Left lung (tissue), 10 donors: ENCODE results near the gene MICA. TPM values are rescaled to one million over a fixed set of nuclear protein-coding genes. Genes with fewer than 3 reads are reported as not detected.
A peak's percentile ranks its signal among the peaks of the same experiment; 100 is the strongest.
"Not testable (repeated sequence)": the region's sequence is repeated elsewhere in the genome, so short reads cannot be mapped to it uniquely, and the experiment has no call there.

ENCODE experiments used
- ATAC-seq: fragments of 200-7000 bp; cut with Tn5 transposase; one replicate; pipeline ENCODE4 v1.9.1; 2020; ENCODE audit warnings: moderate library complexity
- DNase-seq, 4 donors: peaks; one replicate each; pipeline ENCODE4 v3.0.0-alpha.2; 2013 to 2020
- H3K27ac ChIP-seq, 2 donors: fragments of 200-600 bp; sonication (generic) in 1 of 2; one replicate each; pipeline versions ENCODE4 v1.5.0 to v1.8.0; 2020 to 2021
- H3K27me3 ChIP-seq, 2 donors: fragments of 200-600 bp; sonication (generic) in 1 of 2; one replicate each; pipeline versions ENCODE4 v1.5.0 to v1.8.0; 2020 to 2021
- H3K36me3 ChIP-seq, 2 donors: fragments of 200-600 bp; sonication (generic) in 1 of 2; one replicate each; pipeline versions ENCODE4 v1.5.0 to v1.8.0; 2020 to 2021
- H3K4me1 ChIP-seq, 2 donors: fragments of 200-600 bp; one replicate each; pipeline ENCODE4 v1.8.0; 2021
- H3K4me3 ChIP-seq, 2 donors: fragments of 200-600 bp; sonication (generic) in 1 of 2; one replicate each; pipeline versions ENCODE4 v1.5.0 to v1.8.0; 2020 to 2021; ENCODE audit warnings: mild to moderate bottlenecking in 1 of 2
- H3K9me3 ChIP-seq, 2 donors: fragments of 200-600 bp; sonication (generic) in 1 of 2; one replicate each; pipeline versions ENCODE4 v1.5.0 to v1.8.0; 2020 to 2021
- CTCF ChIP-seq, 2 donors: fragments of 200-600 bp; sonication (generic) in 1 of 2; IDR thresholded peaks; one replicate each; pipeline versions ENCODE4 v1.5.0 to v1.8.0; 2021; ENCODE audit warnings: antibody characterized with exemption in 2 of 2
- intact Hi-C, 2 donors: fragments of 100-400 bp; cut with DNase I; formaldehyde crosslinking; loops; one replicate each; pipeline versions ENCODE4 v1.11.2 to v1.14.2; 2022
- polyA plus RNA-seq, 6 donors: library from polyadenylated mRNA; unstranded; fragments of 120-200 nt; gene quantifications; one replicate each; pipeline ENCODE4 v1.2.1, GENCODE V29; 2013; ENCODE audit not compliant: insufficient read length in 6 of 6
- total RNA-seq, 2 donors: library from RNA; stranded (reverse); fragmentation: NEBNext Ultra II Directional; extraction: Animal tissue kit (Norgen Biotek cat#: 25700); gene quantifications; one replicate each; pipeline ENCODE4 v1.2.1, GENCODE V29; 2021
- donor health status: DM: no; HTN: yes; CAD: no.
- donor health status: DM: no; HTN: no; CAD: no.

MICA gene
- total and polyA plus RNA-seq, 8 donors: 10.2 to 30.1 (median 15.6) TPM

- H3K4me1 ChIP-seq: peaks cover 0 to 2% of the 10 kb centered on the region in 2 donors
- no peaks in the 10 kb centered on the region for H3K27me3 ChIP-seq
- H3K27ac ChIP-seq: no peak overlapping the region
- DNase-seq (no peak), ATAC-seq (peak; percentile 34)
- H3K36me3 ChIP-seq: no peaks in the 10 kb centered on the region
- no peak for TF ChIP-seq CTCF (IDR thresholded peaks at IDR 0.05)
- H3K4me3 ChIP-seq: no peak overlapping the region
- intact Hi-C loops: no loop called here
- no peaks in the 10 kb centered on the region for H3K9me3 ChIP-seq
These were observed 16.4 kb upstream of the MICA start for GRCh38 chr6:31386977-31387376.

GRCh38 chr6:31388916-31389801 is 14.2 kb upstream of the MICA start:
- peak; percentile 40 for ATAC-seq
- H3K27ac ChIP-seq, H3K9me3 ChIP-seq, H3K4me1 ChIP-seq, H3K36me3 ChIP-seq, H3K4me3 ChIP-seq, DNase-seq, H3K27me3 ChIP-seq, intact Hi-C loops: not testable (repeated sequence)

- H3K4me1 ChIP-seq, H3K27ac ChIP-seq, intact Hi-C loops, H3K4me3 ChIP-seq, H3K9me3 ChIP-seq, H3K36me3 ChIP-seq, ATAC-seq, H3K27me3 ChIP-seq, DNase-seq: not testable (repeated sequence)
These were observed 13.6 kb upstream of the MICA start for GRCh38 chr6:31389802-31390132.

GRCh38 chr6:31393932-31394331 is 9.5 kb upstream of the MICA start:
- H3K9me3 ChIP-seq: no peaks in the 10 kb centered on the region
- intact Hi-C loops: no loop called here

GRCh38 chr6:31394381-31394780 is 9.0 kb upstream of the MICA start:
- TF ChIP-seq CTCF (IDR thresholded peaks at IDR 0.05): no peak
- peaks cover 0 to 29% of the 10 kb centered on the region in 2 donors for H3K4me1 ChIP-seq
- DNase-seq: no peak
- H3K27me3 ChIP-seq: no peaks in the 10 kb centered on the region
- no peak overlapping the region for H3K4me3 ChIP-seq
- H3K27ac ChIP-seq: no peak overlapping the region
- H3K36me3 ChIP-seq: peaks cover 0 to 6% of the 10 kb centered on the region in 2 donors
- intact Hi-C loops: no loop called here
- ATAC-seq: no peak
- H3K9me3 ChIP-seq: no peaks in the 10 kb centered on the region

More at GRCh38 chr6:31393932-31394331, 9.5 kb upstream of the MICA start:
- ATAC-seq: no peak
- Histone ChIP-seq H3K4me3 (no peak overlapping the region), H3K36me3 (peaks cover 0 to 6% of the 10 kb centered on the region in 2 donors), H3K27ac (no peak overlapping the region), H3K27me3 (no peaks in the 10 kb centered on the region), H3K4me1 (peaks cover 0 to 26% of the 10 kb centered on the region in 2 donors)
- DNase-seq: no peak
- TF ChIP-seq CTCF (IDR thresholded peaks at IDR 0.05): no peak

- no peak for TF ChIP-seq CTCF (IDR thresholded peaks at IDR 0.05)
- Histone ChIP-seq H3K36me3 (peaks cover 0 to 6% of the 10 kb centered on the region in 2 donors), H3K9me3 (no peaks in the 10 kb centered on the region), H3K27ac (no peak overlapping the region), H3K27me3 (no peaks in the 10 kb centered on the region), H3K4me3 (no peak overlapping the region), H3K4me1 (peaks cover 0 to 30% of the 10 kb centered on the region in 2 donors)
- intact Hi-C loops: loop anchor here in 1 of 2 donors (5.0 kb wide), 1 partner anchor 46 kb away; no protein-coding TSS in a partner anchor
- ATAC-seq: no peak
- DNase-seq: no peak
These were observed 7.6 kb upstream of the MICA start for GRCh38 chr6:31395832-31396231.
